Mesothelial cell of epicardium (in vitro differentiated cells): Measurements from ENCODE around the gene WAC. TPM values are rescaled to one million over a fixed set of nuclear protein-coding genes. Genes with fewer than 3 reads are reported as not detected.
A peak's percentile ranks its signal among the peaks of the same experiment; 100 is the strongest.

ENCODE experiments used
- DNase-seq, 2 experiments: peaks; one replicate each; pipeline ENCODE4 v3.0.0; 2021; ENCODE audit warnings: low spot score in 2 of 2; ENCODE audit not compliant: unreplicated experiment in 2 of 2
- H3K27ac Mint-ChIP-seq: 2 replicates; pipeline ENCODE4 v1.8.0; 2021; ENCODE audit warnings: mixed read lengths
- H3K27me3 Mint-ChIP-seq: 2 replicates; pipeline ENCODE4 v1.8.0; 2021; ENCODE audit warnings: low read depth, mixed read lengths
- H3K36me3 Mint-ChIP-seq: 2 replicates; pipeline ENCODE4 v1.8.0; 2021; ENCODE audit warnings: mixed read lengths
- H3K4me1 Mint-ChIP-seq: 2 replicates; pipeline ENCODE4 v1.8.0; 2021; ENCODE audit warnings: mixed read lengths
- H3K4me3 Mint-ChIP-seq: 2 replicates; pipeline ENCODE4 v1.8.0; 2021; ENCODE audit warnings: mild to moderate bottlenecking, moderate library complexity, mixed read lengths
- H3K9me3 Mint-ChIP-seq: 2 replicates; pipeline ENCODE4 v1.8.0; 2021; ENCODE audit warnings: mixed read lengths
- CTCF ChIP-seq: fragments of 200-600 bp; sonication (generic); IDR thresholded peaks from one replicate; pipeline ENCODE4 v1.5.0; 2021; ENCODE audit warnings: antibody characterized with exemption; ENCODE audit not compliant: unreplicated experiment
- total RNA-seq: library from RNA; stranded (reverse); gene quantifications from 3 replicates; pipeline ENCODE4 v1.2.1, GENCODE V29; 2021

The WAC gene
- total RNA-seq, 1 donor from 2014 or later, result 141 TPM

GRCh38 chr10:28581916-28582315, 49.0 kb downstream of the WAC start:
- DNase-seq, result no peak
- peak overlapping the region; percentile 10 for H3K27ac Mint-ChIP-seq
- H3K4me3 Mint-ChIP-seq, result no peak overlapping the region
- peaks cover 41% of the 10 kb centered on the region for H3K4me1 Mint-ChIP-seq
- no peak for TF ChIP-seq CTCF
- H3K27me3 Mint-ChIP-seq, result no peaks in the 10 kb centered on the region
- H3K9me3 Mint-ChIP-seq, result no peaks in the 10 kb centered on the region
- peaks cover 27% of the 10 kb centered on the region for H3K36me3 Mint-ChIP-seq

- peaks cover 24% of the 10 kb centered on the region for H3K36me3 Mint-ChIP-seq
- H3K4me3 Mint-ChIP-seq, result no peak overlapping the region
- TF ChIP-seq CTCF, result no peak
- no peak for DNase-seq
- no peaks in the 10 kb centered on the region for H3K9me3 Mint-ChIP-seq
- peak overlapping the region; percentile 69 for H3K27ac Mint-ChIP-seq
- peaks cover 43% of the 10 kb centered on the region for H3K4me1 Mint-ChIP-seq
- no peaks in the 10 kb centered on the region for H3K27me3 Mint-ChIP-seq
These were observed 52.2 kb downstream of the WAC start for GRCh38 chr10:28585076-28585475.

GRCh38 chr10:28586176-28586575, 53.3 kb downstream of the WAC start:
- no peak overlapping the region for H3K27ac Mint-ChIP-seq
- no peak for TF ChIP-seq CTCF
- no peaks in the 10 kb centered on the region for H3K9me3 Mint-ChIP-seq
- no peak overlapping the region for H3K4me3 Mint-ChIP-seq
- peaks cover 25% of the 10 kb centered on the region for H3K36me3 Mint-ChIP-seq
- no peaks in the 10 kb centered on the region for H3K27me3 Mint-ChIP-seq
- H3K4me1 Mint-ChIP-seq, result peaks cover 35% of the 10 kb centered on the region
- DNase-seq, result no peak

- H3K36me3 Mint-ChIP-seq, result peaks cover 30% of the 10 kb centered on the region
These were observed 54.5 kb downstream of the WAC start for GRCh38 chr10:28587270-28587969.

GRCh38 chr10:28587970-28588290, 55.0 kb downstream of the WAC start:
- no peaks in the 10 kb centered on the region for H3K27me3 Mint-ChIP-seq
- H3K36me3 Mint-ChIP-seq, result peaks cover 33% of the 10 kb centered on the region
- no peak overlapping the region for H3K4me3 Mint-ChIP-seq
- no peaks in the 10 kb centered on the region for H3K9me3 Mint-ChIP-seq
- TF ChIP-seq CTCF, result no peak
- peak overlapping the region; percentile 84 for H3K27ac Mint-ChIP-seq
- H3K4me1 Mint-ChIP-seq, result peaks cover 27% of the 10 kb centered on the region
- no peak for DNase-seq

More at GRCh38 chr10:28587270-28587969, 54.5 kb downstream of the WAC start:
- H3K27ac Mint-ChIP-seq, result peak overlapping the region; percentile 84
- H3K27me3 Mint-ChIP-seq, result no peaks in the 10 kb centered on the region
- H3K4me1 Mint-ChIP-seq, result peaks cover 29% of the 10 kb centered on the region
- TF ChIP-seq CTCF, result no peak
- no peaks in the 10 kb centered on the region for H3K9me3 Mint-ChIP-seq
- no peak for DNase-seq
- H3K4me3 Mint-ChIP-seq, result no peak overlapping the region
